IMR-90 (cell line): Measurements from ENCODE around the gene SCFD2.

Experiments used
- CEBPB ChIP-seq: IDR thresholded peaks from 2 replicates; pipeline ENCODE4 v1.6.1; 2012; ENCODE audit warnings: low read depth, low read length, improper control_type of control experiment
- MAZ ChIP-seq: IDR thresholded peaks from 2 replicates; pipeline ENCODE4 v1.6.1; 2012; ENCODE audit warnings: low read depth, mild to moderate bottlenecking, low read length, improper control_type of control experiment, moderate library complexity, borderline replicate concordance
- NFE2L2 ChIP-seq: fragments of 150-350 bp; IDR thresholded peaks from 2 replicates; pipeline ENCODE4 v1.6.1; 2016; ENCODE audit warnings: low read depth, mild to moderate bottlenecking, low read length
- POLR2A ChIP-seq: IDR thresholded peaks from 2 replicates; pipeline ENCODE4 v1.6.1; 2012; ENCODE audit warnings: mild to moderate bottlenecking, low read depth, low read length
- RCOR1 ChIP-seq: IDR thresholded peaks from 2 replicates; pipeline ENCODE4 v1.6.1; 2012; ENCODE audit warnings: mild to moderate bottlenecking, low read length, improper control_type of control experiment; ENCODE audit not compliant: insufficient replicate concordance
- TF ChIP-seq, protein P1 (sequence below): conservative IDR thresholded peaks from 2 replicates; pipeline ENCODE4 v1.5.1; 2012; ENCODE audit warnings: mild to moderate bottlenecking, low read depth, low read length, improper control_type of control experiment

DNA sequence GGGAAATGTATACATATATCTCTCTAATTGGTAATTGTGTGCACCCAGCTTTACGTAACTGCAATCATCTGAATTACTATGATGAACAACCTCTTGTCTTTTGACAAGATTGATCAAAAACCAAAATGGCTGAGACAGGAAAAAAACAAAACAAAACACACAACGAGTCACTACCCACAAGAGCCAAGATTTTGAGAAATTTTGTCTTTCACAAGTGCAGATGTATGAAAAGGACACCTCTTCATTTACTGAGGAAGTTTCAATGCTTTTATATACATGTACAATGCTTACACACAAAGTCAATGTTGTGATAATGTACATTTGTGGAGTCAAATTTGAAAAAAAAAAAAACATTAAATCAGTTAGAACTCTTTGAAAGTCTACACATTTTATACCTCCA, 224.6 kb downstream of the SCFD2 start:
- no peak for TF ChIP-seq RCOR1
- no peak for TF ChIP-seq NFE2L2
- TF ChIP-seq, protein P1, sequence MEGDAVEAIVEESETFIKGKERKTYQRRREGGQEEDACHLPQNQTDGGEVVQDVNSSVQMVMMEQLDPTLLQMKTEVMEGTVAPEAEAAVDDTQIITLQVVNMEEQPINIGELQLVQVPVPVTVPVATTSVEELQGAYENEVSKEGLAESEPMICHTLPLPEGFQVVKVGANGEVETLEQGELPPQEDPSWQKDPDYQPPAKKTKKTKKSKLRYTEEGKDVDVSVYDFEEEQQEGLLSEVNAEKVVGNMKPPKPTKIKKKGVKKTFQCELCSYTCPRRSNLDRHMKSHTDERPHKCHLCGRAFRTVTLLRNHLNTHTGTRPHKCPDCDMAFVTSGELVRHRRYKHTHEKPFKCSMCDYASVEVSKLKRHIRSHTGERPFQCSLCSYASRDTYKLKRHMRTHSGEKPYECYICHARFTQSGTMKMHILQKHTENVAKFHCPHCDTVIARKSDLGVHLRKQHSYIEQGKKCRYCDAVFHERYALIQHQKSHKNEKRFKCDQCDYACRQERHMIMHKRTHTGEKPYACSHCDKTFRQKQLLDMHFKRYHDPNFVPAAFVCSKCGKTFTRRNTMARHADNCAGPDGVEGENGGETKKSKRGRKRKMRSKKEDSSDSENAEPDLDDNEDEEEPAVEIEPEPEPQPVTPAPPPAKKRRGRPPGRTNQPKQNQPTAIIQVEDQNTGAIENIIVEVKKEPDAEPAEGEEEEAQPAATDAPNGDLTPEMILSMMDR, result no peak
- no peak for TF ChIP-seq POLR2A
- no peak for TF ChIP-seq CEBPB
- TF ChIP-seq MAZ, result no peak
